Type B pancreatic cell (in vitro differentiated cells): ENCODE measurements around the gene C15orf62. TPM values are rescaled to one million over a fixed set of nuclear protein-coding genes. Genes with fewer than 3 reads are reported as not detected.

Experiments used
- DNase-seq: peaks from one replicate; pipeline ENCODE4 v3.0.0; 2021; ENCODE audit warnings: mixed read lengths; ENCODE audit not compliant: unreplicated experiment; ENCODE audit errors: extremely low spot score
- H3K27ac Mint-ChIP-seq: 2 replicates; pipeline ENCODE4 v1.8.0; 2021; ENCODE audit warnings: mild to moderate bottlenecking, mixed read lengths
- H3K27me3 Mint-ChIP-seq: 2 replicates; pipeline ENCODE4 v1.8.0; 2021; ENCODE audit warnings: mixed read lengths
- H3K36me3 Mint-ChIP-seq: 2 replicates; pipeline ENCODE4 v1.8.0; 2021; ENCODE audit warnings: mixed read lengths
- H3K4me1 Mint-ChIP-seq: one replicate; pipeline ENCODE4 v1.8.0; 2021; ENCODE audit warnings: mixed read lengths; ENCODE audit not compliant: unreplicated experiment
- H3K4me3 Mint-ChIP-seq: 2 replicates; pipeline ENCODE4 v1.8.0; 2021; ENCODE audit warnings: mild to moderate bottlenecking, mixed read lengths
- H3K9me3 Mint-ChIP-seq: 2 replicates; pipeline ENCODE4 v1.8.0; 2021; ENCODE audit warnings: mixed read lengths
- CTCF ChIP-seq: fragments of 200-600 bp; sonication (generic); conservative IDR thresholded peaks from 2 replicates; pipeline ENCODE4 v1.5.0; 2021; ENCODE audit warnings: antibody characterized with exemption, mild to moderate bottlenecking
- total RNA-seq: library from RNA; stranded (reverse); gene quantifications from 2 replicates; pipeline ENCODE4 v1.2.1, GENCODE V29; 2021; ENCODE audit warnings: low replicate concordance

The C15orf62 gene
- total RNA-seq, 1 donor from 2014 or later = 1.1 TPM

GRCh38 chr15:40770147-40770721, 454 bp downstream of the C15orf62 start:
- DNase-seq = no peak
- no peak overlapping the region for H3K4me3 Mint-ChIP-seq
- H3K9me3 Mint-ChIP-seq = no peaks in the 10 kb centered on the region
- no peak for TF ChIP-seq CTCF
- peaks cover 23% of the 10 kb centered on the region for H3K4me1 Mint-ChIP-seq
- peaks cover 2% of the 10 kb centered on the region for H3K27me3 Mint-ChIP-seq
- no peaks in the 10 kb centered on the region for H3K36me3 Mint-ChIP-seq
- H3K27ac Mint-ChIP-seq = peak overlapping the region; percentile 91

- TF ChIP-seq CTCF = no peak
These were observed 1.5 kb downstream of the C15orf62 start for GRCh38 chr15:40771242-40771641.

DNA sequence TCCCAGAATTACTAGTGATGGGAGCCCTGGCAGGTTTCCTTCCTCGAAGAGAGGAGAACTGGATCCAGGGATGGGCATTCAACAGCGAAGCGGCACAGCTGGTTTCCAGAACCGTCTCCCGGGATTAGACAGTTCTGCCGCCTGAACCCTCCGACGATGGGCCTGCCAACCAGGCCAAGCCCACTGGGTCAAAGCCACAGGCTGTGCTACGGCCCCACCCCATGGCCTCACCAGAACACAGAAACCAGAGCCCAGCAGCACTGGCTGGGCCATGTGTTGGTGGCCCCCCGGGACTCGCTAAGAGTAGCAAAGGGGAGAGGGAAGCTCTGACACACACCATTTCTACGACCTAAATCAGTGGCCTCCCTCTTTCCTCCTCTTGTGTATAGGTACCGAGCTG, 2.2 kb downstream of the C15orf62 start:
- H3K27ac Mint-ChIP-seq = no peak overlapping the region
- no peaks in the 10 kb centered on the region for H3K9me3 Mint-ChIP-seq
- no peaks in the 10 kb centered on the region for H3K36me3 Mint-ChIP-seq
- no peak for DNase-seq
- H3K4me3 Mint-ChIP-seq = no peak overlapping the region
- no peak for TF ChIP-seq CTCF
- H3K27me3 Mint-ChIP-seq = no peaks in the 10 kb centered on the region
- peaks cover 13% of the 10 kb centered on the region for H3K4me1 Mint-ChIP-seq

More at GRCh38 chr15:40771242-40771641, 1.5 kb downstream of the C15orf62 start:
- Mint-ChIP-seq H3K4me1 (peaks cover 13% of the 10 kb centered on the region), H3K36me3 (no peaks in the 10 kb centered on the region), H3K27ac (no peak overlapping the region), H3K27me3 (no peaks in the 10 kb centered on the region), H3K9me3 (no peaks in the 10 kb centered on the region), H3K4me3 (no peak overlapping the region)
- no peak for DNase-seq

- Mint-ChIP-seq H3K4me3 (no peak overlapping the region), H3K36me3 (no peaks in the 10 kb centered on the region), H3K9me3 (no peaks in the 10 kb centered on the region)
These were observed 3.7 kb downstream of the C15orf62 start for GRCh38 chr15:40773496-40773895.

DNA sequence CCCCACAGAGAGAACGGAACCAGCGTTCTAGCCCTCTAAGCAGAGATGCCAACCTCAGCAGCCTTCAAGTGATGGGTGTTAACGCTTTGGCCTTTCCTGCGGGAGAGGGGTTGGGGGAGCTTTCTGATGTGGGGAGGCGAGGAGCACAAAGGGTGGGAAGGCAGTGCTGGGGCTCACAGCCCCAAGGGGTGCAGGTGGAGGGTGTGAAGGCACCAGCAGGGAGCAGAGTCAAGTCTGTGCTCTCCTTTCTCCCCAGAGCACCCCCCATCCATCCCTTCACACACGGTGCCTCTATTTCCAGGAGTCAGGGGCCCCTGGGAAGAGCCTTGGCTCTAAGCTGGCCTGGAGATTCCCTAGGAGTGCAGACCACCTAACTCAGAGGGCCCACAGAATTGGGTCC, 4.1 kb downstream of the C15orf62 start:
- H3K27ac Mint-ChIP-seq = no peak overlapping the region
- H3K9me3 Mint-ChIP-seq = no peaks in the 10 kb centered on the region
- peaks cover 10% of the 10 kb centered on the region for H3K4me1 Mint-ChIP-seq
- no peaks in the 10 kb centered on the region for H3K27me3 Mint-ChIP-seq
- H3K4me3 Mint-ChIP-seq = no peak overlapping the region
- H3K36me3 Mint-ChIP-seq = no peaks in the 10 kb centered on the region
- no peak for TF ChIP-seq CTCF
- DNase-seq = no peak

More at GRCh38 chr15:40773496-40773895, 3.7 kb downstream of the C15orf62 start:
- peaks cover 13% of the 10 kb centered on the region for H3K4me1 Mint-ChIP-seq
- no peak for DNase-seq
- no peak for TF ChIP-seq CTCF
- H3K27ac Mint-ChIP-seq = no peak overlapping the region
- H3K27me3 Mint-ChIP-seq = no peaks in the 10 kb centered on the region

DNA sequence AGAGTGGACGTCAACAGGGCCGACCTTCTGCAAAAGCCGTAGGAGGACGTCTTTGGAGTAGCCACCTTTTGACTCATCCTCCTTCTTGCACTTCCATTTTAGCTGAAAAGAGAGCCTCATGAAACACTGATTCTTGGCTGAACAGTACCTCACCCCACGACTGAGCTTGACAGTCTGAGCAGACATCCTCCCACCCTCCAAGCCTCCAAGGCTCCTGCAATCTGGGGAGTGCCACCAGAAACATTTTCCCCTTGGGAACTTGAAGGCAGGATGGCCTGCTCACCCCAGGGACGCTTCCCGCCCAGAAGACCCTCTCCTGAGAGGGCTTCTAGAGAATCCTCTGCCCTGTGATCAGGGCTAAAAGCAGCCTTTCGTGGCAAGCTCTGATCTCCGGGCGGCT, 5.2 kb downstream of the C15orf62 start:
- no peaks in the 10 kb centered on the region for H3K36me3 Mint-ChIP-seq
- H3K4me1 Mint-ChIP-seq = peaks cover 2% of the 10 kb centered on the region
- no peak for DNase-seq
- no peak for TF ChIP-seq CTCF
- H3K4me3 Mint-ChIP-seq = no peak overlapping the region
- H3K27me3 Mint-ChIP-seq = no peaks in the 10 kb centered on the region
- no peaks in the 10 kb centered on the region for H3K9me3 Mint-ChIP-seq
- H3K27ac Mint-ChIP-seq = no peak overlapping the region
